SU-DHL-6 (cell line): ENCODE measurements around the gene BMPR1A.

ENCODE experiments used
- H2AFZ ChIP-seq: fragments of 200-600 bp; sonication (generic); 2 replicates; pipeline ENCODE4 v1.6.1; 2014; ENCODE audit warnings: low read depth, mild to moderate bottlenecking, moderate library complexity, mixed read lengths, antibody characterized with exemption, low read length; ENCODE audit not compliant: severe bottlenecking
- H3F3A ChIP-seq: fragments of 200-600 bp; shearing (Covaris generic); 2 replicates; pipeline ENCODE4 v1.6.0; 2016; ENCODE audit warnings: antibody characterized with exemption, mild to moderate bottlenecking; ENCODE audit not compliant: insufficient read depth
- H3K27ac ChIP-seq: fragments of 200-600 bp; sonication (generic); 2 replicates; pipeline ENCODE4 v1.5.1; 2016; ENCODE audit warnings: low read depth, mild to moderate bottlenecking, low read length, moderate library complexity, mixed read lengths
- H3K27me3 ChIP-seq: fragments of 200-600 bp; sonication (generic), shearing (Covaris generic); 2 replicates; pipeline ENCODE4 v1.6.0; 2014; ENCODE audit warnings: mild to moderate bottlenecking, low read length
- H3K36me3 ChIP-seq: fragments of 200-600 bp; sonication (generic); 2 replicates; pipeline ENCODE4 v1.6.1; 2014; ENCODE audit warnings: mild to moderate bottlenecking, low read length, mixed read lengths
- H3K4me2 ChIP-seq: fragments of 300-600, 200-600 bp; shearing (Covaris generic), sonication (generic); 2 replicates; pipeline ENCODE4 v1.6.0; 2014; ENCODE audit warnings: low read length, low read depth, mild to moderate bottlenecking; ENCODE audit not compliant: poor library complexity, severe bottlenecking
- H3K4me3 ChIP-seq: fragments of 200-600 bp; sonication (generic); 2 replicates; pipeline ENCODE4 v1.5.1; 2014; ENCODE audit warnings: antibody characterized with exemption, low read length, mild to moderate bottlenecking, mixed read lengths; ENCODE audit not compliant: insufficient read depth, poor library complexity, severe bottlenecking
- H3K79me2 ChIP-seq: fragments of 200-600 bp; sonication (generic); 2 replicates; pipeline ENCODE4 v1.6.1; 2014; ENCODE audit warnings: mild to moderate bottlenecking, low read length, moderate library complexity; ENCODE audit not compliant: insufficient read depth
- H3K9ac ChIP-seq: fragments of 200-600 bp; sonication (generic); 2 replicates; pipeline ENCODE4 v1.7.0; 2014; ENCODE audit warnings: mild to moderate bottlenecking, low read length
- H3K9me2 ChIP-seq: fragments of 200-600 bp; sonication (generic); replicated peaks from 2 replicates; pipeline ENCODE4 v1.6.1; 2014; ENCODE audit warnings: low read length; ENCODE audit not compliant: insufficient read depth
- H3K9me3 ChIP-seq: fragments of 200-600 bp; sonication (generic); 2 replicates; pipeline ENCODE4 v1.6.1; 2014; ENCODE audit warnings: low read length, mixed read lengths; ENCODE audit not compliant: insufficient read depth
- H4K20me1 ChIP-seq: fragments of 200-600 bp; sonication (generic); 2 replicates; pipeline ENCODE4 v1.6.1; 2014; ENCODE audit warnings: low read depth, mild to moderate bottlenecking, antibody characterized with exemption, low read length, moderate library complexity, mixed read lengths
- EZH2phosphoT487 ChIP-seq: fragments of 200-600 bp; sonication (generic), shearing (Covaris generic); conservative IDR thresholded peaks from 2 replicates; pipeline ENCODE4 v1.6.1; 2018; ENCODE audit warnings: mild to moderate bottlenecking, antibody characterized with exemption, low read length, moderate library complexity, mixed read lengths
- TF ChIP-seq, protein P1 (sequence below): fragments of 200-600 bp; sonication (generic); IDR thresholded peaks from one replicate; pipeline ENCODE4 v1.5.1; 2017; ENCODE audit warnings: antibody characterized with exemption, mild to moderate bottlenecking, low read length, moderate library complexity; ENCODE audit not compliant: insufficient read depth, poor library complexity, severe bottlenecking

BMPR1A gene

DNA sequence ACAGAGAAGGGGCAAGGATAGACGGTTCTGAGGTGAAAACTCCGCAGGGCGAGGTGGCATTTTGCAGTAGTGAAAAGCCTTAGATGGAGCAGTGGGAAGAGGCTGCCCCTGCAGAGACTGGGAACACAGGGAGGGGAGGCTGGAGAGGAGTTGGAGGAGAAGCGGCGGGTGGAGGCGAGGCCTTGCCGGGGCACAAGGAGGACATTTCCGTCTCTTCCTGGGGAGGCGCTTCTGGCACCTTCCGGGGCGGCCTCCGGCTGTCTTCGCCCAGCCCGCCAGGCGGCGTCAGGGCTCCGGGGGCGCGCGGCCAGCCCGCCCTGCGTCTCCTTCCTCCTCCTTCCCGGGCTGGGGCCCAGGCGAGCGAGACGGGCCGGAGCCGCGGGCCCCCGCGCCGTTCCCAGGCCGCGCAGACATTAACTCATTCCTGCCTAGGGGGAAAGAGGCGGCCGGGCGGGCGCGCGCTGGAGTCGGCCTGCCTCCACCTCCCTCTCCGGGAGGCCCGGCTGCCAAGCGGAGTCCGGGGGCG is 45.4 kb upstream of the BMPR1A start:
- Histone ChIP-seq H3K36me3 (no peaks in the 10 kb centered on the region), H3K4me3 (peak overlapping the region; percentile 60), H3K9ac (peak overlapping the region; percentile 76), H3K4me2 (peak overlapping the region; percentile 63), H3K27ac (peak overlapping the region; percentile 71), H2AFZ (peak overlapping the region; percentile 97), H3K9me3 (no peaks in the 10 kb centered on the region), H3K79me2 (no peaks in the 10 kb centered on the region), H3K9me2 (no peaks in the 10 kb centered on the region), H4K20me1 (no peaks in the 10 kb centered on the region), H3K27me3 (no peaks in the 10 kb centered on the region), H3F3A (peaks cover 10% of the 10 kb centered on the region)
- TF ChIP-seq, protein P1, sequence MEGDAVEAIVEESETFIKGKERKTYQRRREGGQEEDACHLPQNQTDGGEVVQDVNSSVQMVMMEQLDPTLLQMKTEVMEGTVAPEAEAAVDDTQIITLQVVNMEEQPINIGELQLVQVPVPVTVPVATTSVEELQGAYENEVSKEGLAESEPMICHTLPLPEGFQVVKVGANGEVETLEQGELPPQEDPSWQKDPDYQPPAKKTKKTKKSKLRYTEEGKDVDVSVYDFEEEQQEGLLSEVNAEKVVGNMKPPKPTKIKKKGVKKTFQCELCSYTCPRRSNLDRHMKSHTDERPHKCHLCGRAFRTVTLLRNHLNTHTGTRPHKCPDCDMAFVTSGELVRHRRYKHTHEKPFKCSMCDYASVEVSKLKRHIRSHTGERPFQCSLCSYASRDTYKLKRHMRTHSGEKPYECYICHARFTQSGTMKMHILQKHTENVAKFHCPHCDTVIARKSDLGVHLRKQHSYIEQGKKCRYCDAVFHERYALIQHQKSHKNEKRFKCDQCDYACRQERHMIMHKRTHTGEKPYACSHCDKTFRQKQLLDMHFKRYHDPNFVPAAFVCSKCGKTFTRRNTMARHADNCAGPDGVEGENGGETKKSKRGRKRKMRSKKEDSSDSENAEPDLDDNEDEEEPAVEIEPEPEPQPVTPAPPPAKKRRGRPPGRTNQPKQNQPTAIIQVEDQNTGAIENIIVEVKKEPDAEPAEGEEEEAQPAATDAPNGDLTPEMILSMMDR, result peak; percentile 56
- TF ChIP-seq EZH2phosphoT487, result no peak

DNA sequence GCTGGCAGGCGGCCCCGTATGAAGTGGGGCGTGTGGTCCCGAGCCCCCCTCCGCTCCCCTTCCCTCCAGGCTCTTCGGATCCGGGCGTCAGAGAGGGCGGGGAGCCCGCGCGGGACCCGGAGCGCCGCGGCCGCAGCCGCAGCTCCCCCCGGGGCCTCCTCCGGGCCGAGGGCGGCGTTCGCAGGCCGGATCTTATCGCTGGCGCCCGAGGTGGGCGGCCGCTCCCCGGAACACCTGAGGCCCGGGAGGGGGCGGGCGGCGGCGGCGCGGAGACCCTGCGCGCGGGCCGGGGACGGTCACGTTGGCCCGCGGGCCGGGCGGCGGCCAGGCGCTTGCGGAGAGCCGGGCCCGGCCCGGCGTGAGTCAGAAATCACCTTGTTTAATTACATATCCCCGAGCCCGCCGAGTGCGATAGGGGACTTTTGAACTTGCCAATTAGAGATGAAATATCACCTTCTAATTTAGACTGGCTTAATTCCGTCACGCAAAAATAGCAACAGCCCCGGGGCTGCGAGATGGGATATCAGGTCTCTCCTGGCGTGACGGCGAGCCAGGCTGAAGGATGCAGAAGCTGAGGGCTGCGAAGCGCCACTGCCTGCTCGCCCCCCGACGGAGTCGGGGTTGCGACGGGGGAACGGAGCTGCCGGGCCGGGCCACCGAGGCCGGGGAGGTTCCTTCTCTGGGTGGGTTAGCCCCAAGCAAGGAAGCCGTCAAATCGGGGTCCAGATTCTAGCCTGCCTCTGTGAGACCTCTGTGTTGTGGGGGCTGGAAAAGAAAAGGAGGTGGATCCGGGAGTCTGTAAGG is 44.7 kb upstream of the BMPR1A start:
- no peak for TF ChIP-seq EZH2phosphoT487
- TF ChIP-seq, protein P1, result no peak
- Histone ChIP-seq H3K9ac (peak overlapping the region; percentile 76), H3K27me3 (no peaks in the 10 kb centered on the region), H2AFZ (peak overlapping the region; percentile 97), H4K20me1 (no peaks in the 10 kb centered on the region), H3K36me3 (no peaks in the 10 kb centered on the region), H3K4me3 (peak overlapping the region; percentile 60), H3K79me2 (no peaks in the 10 kb centered on the region), H3F3A (peaks cover 10% of the 10 kb centered on the region), H3K9me2 (no peaks in the 10 kb centered on the region), H3K4me2 (peak overlapping the region; percentile 63), H3K27ac (peak overlapping the region; percentile 71), H3K9me3 (no peaks in the 10 kb centered on the region)

DNA sequence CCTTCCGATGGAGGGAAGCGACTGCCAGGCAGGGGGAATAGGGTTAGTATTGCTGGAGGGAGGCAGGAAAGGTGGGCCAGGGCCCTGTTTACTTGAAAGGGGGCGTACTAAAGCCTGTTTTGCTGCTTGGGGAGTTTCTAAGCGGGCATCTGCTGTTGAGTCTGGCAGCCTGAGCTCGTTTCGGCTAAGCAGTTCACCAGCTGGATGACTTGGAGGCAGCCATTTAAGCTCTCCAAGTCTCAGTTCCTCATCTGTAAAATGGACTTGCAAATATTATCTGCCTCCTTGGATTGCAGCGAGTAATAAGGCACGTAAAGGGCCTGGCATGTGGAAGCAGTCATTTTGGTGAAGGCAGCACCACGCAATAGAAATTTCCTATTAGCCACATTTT is 44.1 kb upstream of the BMPR1A start:
- Histone ChIP-seq H3K9me3 (no peaks in the 10 kb centered on the region), H3F3A (peaks cover 10% of the 10 kb centered on the region), H3K27me3 (no peaks in the 10 kb centered on the region), H3K36me3 (no peaks in the 10 kb centered on the region), H3K79me2 (no peaks in the 10 kb centered on the region), H3K4me2 (peak overlapping the region; percentile 63), H3K9me2 (no peaks in the 10 kb centered on the region), H3K9ac (peak overlapping the region; percentile 76), H3K4me3 (peak overlapping the region; percentile 60), H2AFZ (peak overlapping the region; percentile 92), H4K20me1 (no peaks in the 10 kb centered on the region), H3K27ac (peak overlapping the region; percentile 71)
- no peak for TF ChIP-seq EZH2phosphoT487
- TF ChIP-seq, protein P1, result no peak
